T-cell (primary cell): Measurements from ENCODE around the gene TRMT61A. TPM values are rescaled to one million over a fixed set of nuclear protein-coding genes. Genes with fewer than 3 reads are reported as not detected.

ENCODE experiments used
- ATAC-seq, 4 experiments: fragments of 200-7000 bp in 3 of 4; fragments of 150-1000 bp in 1 of 4; cut with Tn5 transposase; replicated peaks in 1 of 4; 1 replicate in 3 of 4; 2 replicates in 1 of 4; pipeline ENCODE4 v1.10.0; 2021; ENCODE audit warnings: moderate library complexity in 3 of 4, mild to moderate bottlenecking in 2 of 4, moderate number of reproducible peaks in 1 of 4
- CTCF ChIA-PET, 2 donors: fragments of 300-600 bp; sonication (Branson Sonifier 250); formaldehyde crosslinking; loops; one replicate each; lab custom pipeline; 2022; ENCODE audit warnings: antibody characterized with exemption in 2 of 2; lab: Charles Lee
- POLR2A ChIA-PET, 2 donors: fragments of 300-600 bp; sonication (Branson Sonifier 250); formaldehyde crosslinking; loops; one replicate each; lab custom pipeline; 2022; ENCODE audit warnings: antibody characterized with exemption in 2 of 2; lab: Charles Lee
- DNase-seq, 35 experiments: peaks; one replicate each; pipeline versions ENCODE4 v3.0.0 to v3.0.0-alpha.2; 2013 to 2023
- H3K27ac ChIP-seq: one replicate; pipeline ENCODE4 v1.5.1; 2013; ENCODE audit warnings: low read length
- H3K27me3 ChIP-seq, 2 experiments: replicated peaks in 1 of 2; 1 replicate in 1 of 2; 2 replicates in 1 of 2; pipeline versions ENCODE4 v1.6.1 to v1.7.0; 2013; ENCODE audit warnings: low read length in 1 of 2, mixed read lengths in 1 of 2; ENCODE audit not compliant: control insufficient read depth in 2 of 2, insufficient read depth in 2 of 2; ENCODE audit errors: extremely low read depth in 1 of 2
- H3K36me3 ChIP-seq, 2 donors: 1 replicate in 1 of 2; 2 replicates in 1 of 2; pipeline versions ENCODE4 v1.6.1 to v1.7.0; 2013; ENCODE audit warnings: low read length in 1 of 2; ENCODE audit not compliant: control insufficient read depth in 2 of 2, insufficient read depth in 1 of 2; ENCODE audit errors: extremely low read depth in 1 of 2
- H3K4me1 ChIP-seq, 2 experiments: 1 replicate in 1 of 2; 2 replicates in 1 of 2; pipeline versions ENCODE4 v1.6.1 to v1.7.0; 2013; ENCODE audit warnings: low read length in 2 of 2, mixed read lengths in 1 of 2; ENCODE audit not compliant: insufficient read depth in 2 of 2, control insufficient read depth in 1 of 2; ENCODE audit errors: extremely low read depth in 1 of 2
- H3K4me3 ChIP-seq, 2 donors: 1 replicate in 1 of 2; 2 replicates in 1 of 2; pipeline versions ENCODE4 v1.5.1 to v1.7.0; 2013; ENCODE audit warnings: mild to moderate bottlenecking in 2 of 2, low read length in 1 of 2, moderate library complexity in 1 of 2; ENCODE audit not compliant: control insufficient read depth in 1 of 2; ENCODE audit errors: extremely low read depth in 1 of 2
- H3K9me3 ChIP-seq: 2 replicates; pipeline ENCODE4 v1.7.0; 2013
- H3K27ac Mint-ChIP-seq, 2 donors: one replicate each; pipeline ENCODE4 v1.8.0; 2020 to 2021; ENCODE audit warnings: mild to moderate bottlenecking in 2 of 2, mixed read lengths in 2 of 2
- H3K27me3 Mint-ChIP-seq, 2 donors: one replicate each; pipeline ENCODE4 v1.8.0; 2021 to 2022; ENCODE audit warnings: mixed read lengths in 2 of 2
- H3K36me3 Mint-ChIP-seq: one replicate; pipeline ENCODE4 v1.8.0; 2021; ENCODE audit warnings: mixed read lengths
- H3K4me1 Mint-ChIP-seq, 3 donors: one replicate each; pipeline ENCODE4 v1.8.0; 2020 to 2022; ENCODE audit warnings: mixed read lengths in 3 of 3, mild to moderate bottlenecking in 1 of 3
- H3K4me3 Mint-ChIP-seq, 3 donors: one replicate each; pipeline ENCODE4 v1.8.0; 2020 to 2022; ENCODE audit warnings: mild to moderate bottlenecking in 3 of 3, mixed read lengths in 3 of 3, moderate library complexity in 3 of 3
- H3K9me3 Mint-ChIP-seq, 3 donors: one replicate each; pipeline ENCODE4 v1.8.0; 2020 to 2022; ENCODE audit warnings: mixed read lengths in 3 of 3
- WGBS: methylation state at CpG from one replicate; pipeline ENCODE4 v1.1.5; 2013; ENCODE audit warnings: missing lambda C conversion rate; ENCODE audit not compliant: insufficient coverage; 5-methylcytosine and 5-hydroxymethylcytosine counted together
- total RNA-seq, 35 experiments: library from RNA in 6 of 35; stranded (reverse) in 6 of 35; fragments of 120-200 nt in 1 of 35; gene quantifications; one replicate each; pipeline versions ENCODE4 v1.2.1 to v1.2.4 and lab custom pipeline; 2013 to 2026

TRMT61A gene
- total RNA-seq, 5 donors from 2014 or later (not counting 1 experiment from before 2014, with no cell fraction given) = 10.0 to 20.3 (median 17.6) TPM

GRCh38 chr14:103520657-103521437, 8.1 kb upstream of the TRMT61A start:
- peaks cover 2 to 45% of the 10 kb centered on the region in 2 experiments for H3K4me1 ChIP-seq
- CTCF ChIA-PET = interaction anchor here (1.1 to 1.7 kb wide), 3 partner anchors 30 to 50 kb away, joined by 3 to 4 read pairs (median 3); no protein-coding TSS in a partner anchor
- Mint-ChIP-seq H3K27ac (no peak overlapping the region), H3K4me3 (peak overlapping the region; percentile 44 to 64 (median 63)), H3K9me3 (no peaks in the 10 kb centered on the region), H3K4me1 (peaks cover 8 to 15% (median 10%) of the 10 kb centered on the region in 3 donors), H3K27me3 (peaks cover 6 to 12% of the 10 kb centered on the region in 2 donors), H3K36me3 (no peaks in the 10 kb centered on the region)
- H3K27me3 ChIP-seq = peaks cover 3 to 58% of the 10 kb centered on the region in 2 experiments
- H3K9me3 ChIP-seq = no peaks in the 10 kb centered on the region
- 2% methylated on average over 44 of the region's 66 CpGs for WGBS
- ATAC-seq (peak; percentile 68 to 78 (median 72)), DNase-seq (peak; percentile 36 to 81 (median 55))
- POLR2A ChIA-PET = no interaction called here
- H3K4me3 ChIP-seq = peak overlapping the region; percentile 49 to 60
- no peak overlapping the region for H3K27ac ChIP-seq
- no peaks in the 10 kb centered on the region for H3K36me3 ChIP-seq

GRCh38 chr14:103521438-103521950, 7.5 kb upstream of the TRMT61A start:
- DNase-seq (peak in 2 of 35 experiments; percentile 28 to 39), ATAC-seq (peak; percentile 13 to 33 (median 29))
- Histone ChIP-seq H3K27me3 (peaks cover 3 to 58% of the 10 kb centered on the region in 2 experiments), H3K4me3 (peak overlapping the region; percentile 49 to 60), H3K27ac (no peak overlapping the region), H3K4me1 (peaks cover 2 to 46% of the 10 kb centered on the region in 2 experiments), H3K9me3 (no peaks in the 10 kb centered on the region), H3K36me3 (no peaks in the 10 kb centered on the region)
- no peaks in the 10 kb centered on the region for H3K9me3 Mint-ChIP-seq
- CTCF ChIA-PET = interaction anchor here (1.2 to 1.7 kb wide), 3 partner anchors 32 to 50 kb away, joined by 3 to 4 read pairs (median 3); no protein-coding TSS in a partner anchor
- H3K27ac Mint-ChIP-seq = no peak overlapping the region
- POLR2A ChIA-PET = no interaction called here
- peaks cover 8 to 16% (median 11%) of the 10 kb centered on the region in 3 donors for H3K4me1 Mint-ChIP-seq
- H3K36me3 Mint-ChIP-seq = no peaks in the 10 kb centered on the region
- peak overlapping the region in 1 of 3 donors; percentile 63 for H3K4me3 Mint-ChIP-seq
- H3K27me3 Mint-ChIP-seq = peaks cover 6 to 12% of the 10 kb centered on the region in 2 donors
- under 1% methylated on average over 73 of the region's 77 CpGs for WGBS

GRCh38 chr14:103521951-103522563, 6.9 kb upstream of the TRMT61A start:
- DNase-seq = peak in 3 of 35 experiments; percentile 23 to 37 (median 25)
- 2% methylated on average over 70 of the region's 74 CpGs for WGBS
- H3K4me3 ChIP-seq = peak overlapping the region; percentile 27 to 57

DNA sequence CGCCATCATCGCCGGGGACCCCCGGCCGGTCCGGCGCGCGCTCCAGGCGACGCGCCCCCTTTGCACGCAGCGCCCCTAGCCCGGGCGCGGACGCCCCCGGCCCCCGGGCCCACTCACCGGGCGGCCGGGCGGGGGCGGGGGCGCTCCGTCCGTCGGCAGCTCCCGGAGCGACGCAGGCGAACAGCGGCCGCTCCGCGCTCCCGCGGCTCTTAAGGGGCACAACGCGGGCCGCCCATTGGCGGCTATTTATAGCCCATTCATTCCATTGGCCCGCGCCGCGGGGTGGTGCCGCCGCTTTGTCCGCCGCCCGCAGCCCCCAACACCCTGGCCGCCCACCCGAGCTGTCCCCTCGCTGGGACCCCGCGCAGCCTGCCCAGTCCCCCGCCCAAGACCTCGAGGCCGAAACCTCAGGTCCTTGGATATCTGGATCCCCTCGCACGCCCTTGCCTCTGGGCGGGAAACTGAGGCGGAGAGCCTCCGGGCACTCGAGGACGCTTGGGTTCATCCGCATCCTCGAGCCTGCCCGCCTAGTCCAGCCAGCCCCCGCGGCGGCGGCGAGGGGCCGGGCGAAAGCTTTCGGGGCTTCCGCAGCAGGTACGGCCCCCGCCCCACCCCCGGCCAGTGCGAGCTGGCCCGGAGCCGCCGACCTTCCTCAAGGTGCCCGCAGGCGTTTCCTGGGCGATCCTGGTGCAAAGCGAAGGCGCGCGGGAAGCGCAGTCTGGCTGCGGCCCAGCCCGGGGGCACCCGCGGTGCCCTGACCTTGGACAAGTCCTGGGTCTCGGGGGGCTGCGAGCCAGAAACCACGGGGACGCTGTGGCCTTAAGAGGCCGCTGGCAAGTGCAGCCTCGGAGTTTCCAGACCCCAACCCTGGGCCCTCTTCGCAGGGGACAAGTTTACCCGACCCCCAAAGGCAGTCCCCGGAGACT, 6.1 kb upstream of the TRMT61A start, which contains the start of gene CKB:
CKB (minus strand) TSS at position 182 of the 926 bp plus-strand sequence. CDS start 337 bp downstream, outside the sequence.
- ATAC-seq = no peak
- H3K4me1 Mint-ChIP-seq = peaks cover 14 to 25% (median 24%) of the 10 kb centered on the region in 3 donors

More at GRCh38 chr14:103521951-103522563, 6.9 kb upstream of the TRMT61A start:
- H3K27ac ChIP-seq = no peak overlapping the region
- no peaks in the 10 kb centered on the region for H3K9me3 ChIP-seq
- H3K4me1 ChIP-seq = peaks cover 2 to 47% of the 10 kb centered on the region in 2 experiments
- ChIA-PET POLR2A (no interaction called here), CTCF (interaction anchor here (1.2 to 1.7 kb wide), 3 partner anchors 31 to 49 kb away, joined by 3 to 4 read pairs (median 3); no protein-coding TSS in a partner anchor)
- H3K4me1 Mint-ChIP-seq = peaks cover 9 to 18% (median 16%) of the 10 kb centered on the region in 3 donors
- H3K9me3 Mint-ChIP-seq = no peaks in the 10 kb centered on the region
- H3K27me3 ChIP-seq = peaks cover 3 to 58% of the 10 kb centered on the region in 2 experiments
- no peaks in the 10 kb centered on the region for H3K36me3 ChIP-seq
- H3K27ac Mint-ChIP-seq = no peak overlapping the region
- peaks cover 6 to 12% of the 10 kb centered on the region in 2 donors for H3K27me3 Mint-ChIP-seq
- H3K36me3 Mint-ChIP-seq = no peaks in the 10 kb centered on the region
- ATAC-seq = peak in 2 of 4 experiments; percentile 3 to 4
- peak overlapping the region; percentile 44 to 55 (median 51) for H3K4me3 Mint-ChIP-seq

GRCh38 chr14:103523575-103523954, 5.4 kb upstream of the TRMT61A start:
- Histone ChIP-seq H3K36me3 (no peaks in the 10 kb centered on the region), H3K27me3 (peaks cover 3 to 53% of the 10 kb centered on the region in 2 experiments), H3K9me3 (no peaks in the 10 kb centered on the region), H3K4me3 (no peak overlapping the region), H3K4me1 (peaks cover 2 to 56% of the 10 kb centered on the region in 2 experiments), H3K27ac (no peak overlapping the region)
- DNase-seq (no peak), ATAC-seq (no peak)
- Mint-ChIP-seq H3K4me1 (peaks cover 19 to 31% (median 27%) of the 10 kb centered on the region in 3 donors), H3K9me3 (no peaks in the 10 kb centered on the region), H3K27me3 (peaks cover 6 to 12% of the 10 kb centered on the region in 2 donors), H3K36me3 (no peaks in the 10 kb centered on the region), H3K4me3 (peak overlapping the region; percentile 31 to 52 (median 51)), H3K27ac (no peak overlapping the region)
- CTCF ChIA-PET = no interaction called here
- POLR2A ChIA-PET = no interaction called here
- 80% methylated on average over 9 of the region's 10 CpGs for WGBS

More for the DNA sequence above, 6.1 kb upstream of the TRMT61A start, which contains the start of gene CKB:
- Histone ChIP-seq H3K9me3 (no peaks in the 10 kb centered on the region), H3K4me3 (peak within 1 kb of the TSS; percentile 27 to 57), H3K27me3 (peaks cover 3 to 58% of the 10 kb centered on the region in 2 experiments), H3K27ac (no peak within 1 kb of the TSS), H3K36me3 (no peaks in the 10 kb centered on the region), H3K4me1 (peaks cover 2 to 53% of the 10 kb centered on the region in 2 experiments)
- ChIA-PET POLR2A (no interaction called here), CTCF (interaction anchor here in 1 of 2 donors (1.2 kb wide), 1 partner anchor 30 kb away, joined by 3 read pairs; no protein-coding TSS in a partner anchor)
- peak within 1 kb of the TSS; percentile 51 to 55 (median 52) for H3K4me3 Mint-ChIP-seq
- 10% methylated on average over 105 of the region's 107 CpGs for WGBS
- no peaks in the 10 kb centered on the region for H3K9me3 Mint-ChIP-seq
- peak in 1 of 35 experiments; percentile 34 for DNase-seq
- H3K36me3 Mint-ChIP-seq = no peaks in the 10 kb centered on the region
- H3K27me3 Mint-ChIP-seq = peaks cover 6 to 12% of the 10 kb centered on the region in 2 donors
- H3K27ac Mint-ChIP-seq = no peak within 1 kb of the TSS
